HEK293 (cell line): ENCODE data around the gene CETP.

ENCODE experiments used
- CTCF ChIA-PET: fragments of 350-600 bp; formaldehyde crosslinking; extraction: SDS; loops from one replicate; lab custom pipeline; 2021; ENCODE audit warnings: antibody characterized with exemption; lab: Yijun Ruan, JAX
- POLR2A ChIA-PET: fragments of 300-600 bp; formaldehyde crosslinking; extraction: SDS; loops from one replicate; lab custom pipeline; 2020; ENCODE audit warnings: antibody characterized with exemption, inconsistent platforms; lab: Yijun Ruan, JAX
- H3K27ac ChIP-seq: fragments of 200-500 bp; sonication (Bioruptor generic); 2 replicates; pipeline ENCODE4 v1.5.1; 2014; ENCODE audit warnings: low read depth, low read length, control low read depth, inconsistent platforms; ENCODE audit errors: extremely low read depth
- H3K36me3 ChIP-seq, 2 experiments: fragments of 200-500 bp in 1 of 2; sonication (Bioruptor generic) in 1 of 2; 1 replicate in 1 of 2; 2 replicates in 1 of 2; pipeline ENCODE4 v1.5.1; 2014 to 2017; ENCODE audit warnings: inconsistent platforms in 2 of 2, low read length in 2 of 2; ENCODE audit not compliant: control insufficient read depth in 2 of 2, insufficient read depth in 1 of 2
- H3K4me1 ChIP-seq: fragments of 200-500 bp; sonication (Bioruptor generic); 2 replicates; pipeline ENCODE4 v1.5.1; 2014; ENCODE audit warnings: mild to moderate bottlenecking, low read length, inconsistent platforms; ENCODE audit not compliant: control insufficient read depth, insufficient read depth
- H3K4me3 ChIP-seq: 2 replicates; pipeline ENCODE4 v1.5.1; 2011; ENCODE audit warnings: low read depth, mild to moderate bottlenecking, control low read depth, low read length, moderate library complexity
- H3K9me3 ChIP-seq: fragments of 200-500 bp; sonication (Bioruptor generic); 2 replicates; pipeline ENCODE4 v1.5.1; 2014; ENCODE audit warnings: low read depth, low read length, inconsistent platforms; ENCODE audit not compliant: control insufficient read depth, insufficient read depth
- BCL11A ChIP-seq: fragments of 450-650 bp; formaldehyde crosslinking; IDR thresholded peaks from 2 replicates; pipeline ENCODE4 v1.5.1; 2016; ENCODE audit warnings: low read depth, missing biosample characterization, missing genetic modification characterization
- CTCF ChIP-seq: fragments of 450-650 bp; formaldehyde crosslinking; IDR thresholded peaks from 2 replicates; pipeline ENCODE4 v1.5.1; 2016; ENCODE audit warnings: missing biosample characterization, missing genetic modification characterization
- IKZF3 ChIP-seq: fragments of 450-650 bp; IDR thresholded peaks from 2 replicates; pipeline ENCODE4 v1.5.0; 2018; ENCODE audit warnings: missing biosample characterization, mild to moderate bottlenecking, missing genetic modification characterization, moderate library complexity
- KLF16 ChIP-seq: fragments of 450-650 bp; formaldehyde crosslinking; IDR thresholded peaks from 2 replicates; pipeline ENCODE4 v1.5.1; 2017; ENCODE audit warnings: missing biosample characterization, missing genetic modification characterization
- OVOL3 ChIP-seq: fragments of 450-650 bp; formaldehyde crosslinking; IDR thresholded peaks from 2 replicates; pipeline ENCODE4 v1.5.1; 2016; ENCODE audit warnings: missing biosample characterization, missing genetic modification characterization
- SP7 ChIP-seq: fragments of 450-650 bp; formaldehyde crosslinking; IDR thresholded peaks from 2 replicates; pipeline ENCODE4 v1.5.1; 2016; ENCODE audit warnings: missing biosample characterization, missing genetic modification characterization
- TCF7L2 ChIP-seq: IDR thresholded peaks from 2 replicates; pipeline ENCODE4 v1.6.1; 2011; ENCODE audit warnings: low read depth, mild to moderate bottlenecking, inconsistent platforms, low read length, moderate library complexity, borderline replicate concordance
- ZBTB1 ChIP-seq: fragments of 450-650 bp; formaldehyde crosslinking; IDR thresholded peaks from 2 replicates; pipeline ENCODE4 v1.5.1; 2016; ENCODE audit warnings: missing biosample characterization, missing genetic modification characterization
- ZBTB7A ChIP-seq: fragments of 450-650 bp; formaldehyde crosslinking; IDR thresholded peaks from 2 replicates; pipeline ENCODE4 v1.5.1; 2016; ENCODE audit warnings: low read depth, missing biosample characterization, missing genetic modification characterization
- ZFHX2 ChIP-seq: fragments of 450-650 bp; formaldehyde crosslinking; conservative IDR thresholded peaks from 2 replicates; pipeline ENCODE4 v1.5.1; 2016; ENCODE audit warnings: missing biosample characterization, missing genetic modification characterization
- ZNF146 ChIP-seq: fragments of 450-650 bp; formaldehyde crosslinking; IDR thresholded peaks from 2 replicates; pipeline ENCODE4 v1.5.1; 2016; ENCODE audit warnings: missing biosample characterization, missing genetic modification characterization
- ZNF174 ChIP-seq: fragments of 450-650 bp; formaldehyde crosslinking; IDR thresholded peaks from 2 replicates; pipeline ENCODE4 v1.5.0; 2017; ENCODE audit warnings: missing biosample characterization, mild to moderate bottlenecking, missing genetic modification characterization
- ZNF175 ChIP-seq: fragments of 450-650 bp; formaldehyde crosslinking; IDR thresholded peaks from 2 replicates; pipeline ENCODE4 v1.5.1; 2016; ENCODE audit warnings: missing biosample characterization, missing genetic modification characterization
- ZNF2 ChIP-seq: fragments of 450-650 bp; formaldehyde crosslinking; IDR thresholded peaks from 2 replicates; pipeline ENCODE4 v1.5.1; 2016; ENCODE audit warnings: missing biosample characterization, missing genetic modification characterization
- ZNF23 ChIP-seq: fragments of 450-650 bp; formaldehyde crosslinking; IDR thresholded peaks from 2 replicates; pipeline ENCODE4 v1.5.1; 2016; ENCODE audit warnings: missing biosample characterization, missing genetic modification characterization, borderline replicate concordance
- ZNF24 ChIP-seq: fragments of 450-650 bp; formaldehyde crosslinking; IDR thresholded peaks from 2 replicates; pipeline ENCODE4 v1.5.1; 2016; ENCODE audit warnings: missing biosample characterization, missing genetic modification characterization
- ZNF266 ChIP-seq: fragments of 450-650 bp; formaldehyde crosslinking; IDR thresholded peaks from 2 replicates; pipeline ENCODE4 v1.5.1; 2016; ENCODE audit warnings: missing biosample characterization, missing genetic modification characterization, low read depth
- ZNF488 ChIP-seq: fragments of 450-650 bp; formaldehyde crosslinking; IDR thresholded peaks from 2 replicates; pipeline ENCODE4 v1.5.1; 2016; ENCODE audit warnings: missing biosample characterization, missing genetic modification characterization
- ZNF561 ChIP-seq: fragments of 450-650 bp; IDR thresholded peaks from 2 replicates; pipeline ENCODE4 v1.5.1; 2018; ENCODE audit warnings: missing biosample characterization, missing genetic modification characterization, borderline replicate concordance
- ZNF610 ChIP-seq: fragments of 450-650 bp; formaldehyde crosslinking; IDR thresholded peaks from 2 replicates; pipeline ENCODE4 v1.5.1; 2016; ENCODE audit warnings: missing biosample characterization, missing genetic modification characterization, borderline replicate concordance
- ZNF621 ChIP-seq: fragments of 450-650 bp; formaldehyde crosslinking; IDR thresholded peaks from 2 replicates; pipeline ENCODE4 v1.5.1; 2017; ENCODE audit warnings: missing biosample characterization, missing genetic modification characterization
- ZNF692 ChIP-seq: fragments of 450-650 bp; formaldehyde crosslinking; IDR thresholded peaks from 2 replicates; pipeline ENCODE4 v1.5.1; 2016; ENCODE audit warnings: missing biosample characterization, missing genetic modification characterization
- ZNF837 ChIP-seq: fragments of 450-650 bp; formaldehyde crosslinking; IDR thresholded peaks from 2 replicates; pipeline ENCODE4 v1.5.1; 2016; ENCODE audit warnings: missing biosample characterization, missing genetic modification characterization
- TF ChIP-seq, protein P1 (sequence below): fragments of 450-650 bp; formaldehyde crosslinking; IDR thresholded peaks from 2 replicates; pipeline ENCODE4 v1.5.1; 2017; ENCODE audit warnings: missing biosample characterization, missing genetic modification characterization

CETP gene

DNA sequence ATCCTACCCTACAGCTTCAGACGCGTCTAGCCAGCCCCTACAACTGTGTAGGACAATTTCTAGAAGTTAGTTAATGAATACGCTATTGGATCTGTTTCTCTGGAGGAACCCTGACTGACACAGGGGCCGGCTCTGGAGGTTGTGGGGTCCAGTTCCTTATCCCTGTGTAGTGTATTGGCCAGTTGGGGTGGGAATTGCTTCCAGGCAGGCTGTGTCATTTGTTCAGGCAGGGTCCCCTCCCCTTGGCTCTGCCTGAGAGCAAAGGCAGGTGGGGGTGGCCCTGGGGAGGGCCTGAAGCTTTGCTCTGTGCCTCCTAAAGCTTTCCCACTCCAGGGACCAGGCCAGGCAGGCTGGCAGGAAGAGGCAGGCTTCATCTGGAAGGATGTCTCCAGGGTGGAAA lies 11.7 kb upstream of the CETP start:
- ChIA-PET POLR2A (interaction anchor here (1.1 kb wide), 1 partner anchor 18 kb away, joined by 3 read pairs; the partner anchor contains the start of gene HERPUD1), CTCF (interaction anchor here (0.5 to 1.9 kb wide), 9 partner anchors 10 to 221 kb away, joined by 3 to 10 read pairs (median 5); no protein-coding TSS in a partner anchor)
- no peaks in the 10 kb centered on the region for H3K4me1 ChIP-seq
- H3K27ac ChIP-seq, result no peak overlapping the region
- H3K9me3 ChIP-seq, result no peaks in the 10 kb centered on the region
- peaks cover 3 to 5% of the 10 kb centered on the region in 2 experiments; a peak in 2 of 3 replicates for H3K36me3 ChIP-seq
- no peak for TF ChIP-seq OVOL3 (tag by site-specific recombination)
- TF ChIP-seq ZNF621 (tag by site-specific recombination), result no peak
- H3K4me3 ChIP-seq, result no peak overlapping the region

DNA sequence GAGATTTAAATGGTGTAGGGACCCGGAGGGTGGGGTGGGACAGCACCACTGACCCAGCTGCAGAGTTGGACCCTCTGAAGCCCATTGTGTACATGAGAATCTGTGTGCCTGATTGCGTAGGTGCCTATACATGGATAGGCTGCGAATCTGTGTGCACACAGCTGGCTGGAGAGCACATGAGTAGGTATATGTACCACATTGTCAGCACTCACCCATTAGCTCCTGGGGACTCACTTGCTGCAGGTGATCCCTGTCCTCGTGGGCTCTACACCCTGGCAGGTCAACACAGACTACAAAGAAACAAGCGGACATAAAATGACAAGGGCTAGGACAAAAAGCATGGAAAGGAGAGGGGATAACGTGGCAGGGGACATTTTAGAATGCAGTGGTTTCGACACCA lies 11.3 kb upstream of the CETP start:
- Histone ChIP-seq H3K4me3 (no peak overlapping the region), H3K9me3 (no peaks in the 10 kb centered on the region), H3K4me1 (no peaks in the 10 kb centered on the region), H3K36me3 (peaks cover under 1 to 3% of the 10 kb centered on the region in 2 experiments; a peak in 2 of 3 replicates), H3K27ac (no peak overlapping the region)
- ChIA-PET CTCF (interaction anchor here (0.5 to 1.9 kb wide), 12 partner anchors 7 to 244 kb away, joined by 3 to 10 read pairs (median 5); no protein-coding TSS in a partner anchor), POLR2A (interaction anchor here (0.9 to 1.1 kb wide), 2 partner anchors 17 to 19 kb away, joined by 3 to 4 read pairs; partner anchors contain the start of gene HERPUD1)
- TF ChIP-seq ZNF837 (tag by site-specific recombination), result no peak
- TF ChIP-seq ZNF174 (tag by site-specific recombination), result no peak

DNA sequence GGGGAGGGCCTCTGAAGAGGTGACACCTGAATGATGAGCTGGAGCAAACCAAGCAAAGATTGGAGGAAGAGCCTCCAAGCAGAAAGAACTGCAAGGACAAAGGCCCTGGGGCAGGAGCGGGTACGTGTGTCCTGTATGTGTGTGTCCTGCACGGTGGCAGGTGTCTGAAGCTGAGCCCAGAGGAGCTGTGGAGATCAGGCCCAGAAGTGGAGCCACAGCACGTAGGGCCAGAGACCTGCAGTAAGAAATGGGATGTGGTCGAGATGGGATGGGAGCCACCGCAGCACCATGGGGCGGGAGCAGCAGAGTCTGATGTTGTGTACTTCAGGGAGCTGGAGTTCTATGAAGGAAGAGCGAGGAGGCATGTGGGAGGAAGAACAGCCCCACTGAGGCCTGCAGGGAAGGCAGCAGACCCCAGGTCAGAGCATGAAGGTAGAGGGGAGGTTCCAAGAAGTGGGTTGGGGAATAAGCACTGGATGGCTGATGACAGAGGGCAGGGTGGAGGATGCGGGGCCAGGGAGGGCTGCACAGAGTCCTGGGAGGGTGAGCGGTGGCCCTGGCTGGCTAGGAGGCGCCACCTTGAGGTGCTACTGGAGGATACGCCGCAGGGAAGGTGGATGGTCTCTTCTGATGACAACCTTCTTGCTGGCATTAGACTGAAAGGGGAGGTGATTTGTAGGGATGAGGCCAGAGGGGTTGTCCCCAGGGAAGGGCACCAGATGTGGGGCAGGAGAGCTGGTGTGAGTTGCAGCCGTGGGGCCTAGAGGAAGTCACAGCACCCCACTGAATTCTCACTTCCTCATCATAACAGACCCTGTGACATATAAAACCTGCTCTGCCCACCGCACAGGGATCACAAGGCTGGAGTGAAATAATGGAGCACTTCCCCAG lies 10.6 kb upstream of the CETP start:
- H3K4me3 ChIP-seq, result no peak overlapping the region
- H3K4me1 ChIP-seq, result no peaks in the 10 kb centered on the region
- ChIA-PET POLR2A (interaction anchor here (0.9 to 1.1 kb wide), 2 partner anchors 18 to 19 kb away, joined by 3 to 4 read pairs; partner anchors contain the start of gene HERPUD1), CTCF (interaction anchor here (0.6 to 1.9 kb wide), 16 partner anchors 8 to 345 kb away, joined by 3 to 10 read pairs (median 5); no protein-coding TSS in a partner anchor)
- no peaks in the 10 kb centered on the region for H3K9me3 ChIP-seq
- H3K27ac ChIP-seq, result no peak overlapping the region
- peaks cover 0 to 1% of the 10 kb centered on the region in 2 experiments; a peak in 1 of 3 replicates for H3K36me3 ChIP-seq
- TF ChIP-seq TCF7L2 (no peak), BCL11A (tag by site-specific recombination) (no peak), ZNF174 (tag by site-specific recombination) (no peak), ZNF488 (tag by site-specific recombination) (no peak), SP7 (tag by site-specific recombination) (peak; percentile 51; the same call in 1 of the 2 replicates), ZBTB1 (tag by site-specific recombination) (no peak), ZNF146 (tag by site-specific recombination) (no peak), KLF16 (0 out of 2 replicates have a peak, but pooled peaks have one; percentile 20), ZNF2 (tag by site-specific recombination) (0 out of 2 replicates have a peak, but pooled peaks have one; percentile 54), ZNF266 (tag by site-specific recombination) (no peak), ZNF837 (tag by site-specific recombination) (no peak), ZNF692 (tag by site-specific recombination) (peak; percentile 45; the same call in 1 of the 2 replicates), ZNF561 (tag by site-specific recombination) (no peak), ZNF23 (no peak), ZNF24 (tag by site-specific recombination) (0 out of 2 replicates have a peak, but pooled peaks have one; percentile 27), IKZF3 (tag by site-specific recombination) (no peak), ZBTB7A (tag by site-specific recombination) (no peak), ZNF175 (tag by site-specific recombination) (no peak), ZFHX2 (tag by site-specific recombination) (no peak), CTCF (tag by site-specific recombination) (peak; percentile 94), ZNF610 (tag by site-specific recombination) (no peak)
- TF ChIP-seq, protein P1, sequence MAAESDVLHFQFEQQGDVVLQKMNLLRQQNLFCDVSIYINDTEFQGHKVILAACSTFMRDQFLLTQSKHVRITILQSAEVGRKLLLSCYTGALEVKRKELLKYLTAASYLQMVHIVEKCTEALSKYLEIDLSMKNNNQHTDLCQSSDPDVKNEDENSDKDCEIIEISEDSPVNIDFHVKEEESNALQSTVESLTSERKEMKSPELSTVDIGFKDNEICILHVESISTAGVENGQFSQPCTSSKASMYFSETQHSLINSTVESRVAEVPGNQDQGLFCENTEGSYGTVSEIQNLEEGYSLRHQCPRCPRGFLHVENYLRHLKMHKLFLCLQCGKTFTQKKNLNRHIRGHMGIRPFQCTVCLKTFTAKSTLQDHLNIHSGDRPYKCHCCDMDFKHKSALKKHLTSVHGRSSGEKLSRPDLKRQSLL (tag by site-specific recombination), result no peak
